Activated T-cell treated with anti-CD3 and anti-CD28 coated beads for 24 hours (primary cell): ENCODE data around the gene EBF3.

ENCODE experiments used
- DNase-seq: peaks from one replicate; pipeline ENCODE4 v3.0.0-alpha.2; 2020; ENCODE audit warnings: low read depth

EBF3 gene

GRCh38 chr10:129912166-129912917 lies 51.7 kb downstream of the EBF3 start:
- DNase-seq, result no peak

- no peak for DNase-seq
Observed at GRCh38 chr10:129911451-129912165, 52.5 kb downstream of the EBF3 start.

GRCh38 chr10:129910861-129911260 lies 53.2 kb downstream of the EBF3 start:
- no peak for DNase-seq

GRCh38 chr10:129909531-129910256 lies 54.4 kb downstream of the EBF3 start:
- DNase-seq, result no peak

GRCh38 chr10:129909080-129909479 lies 55.0 kb downstream of the EBF3 start:
- no peak for DNase-seq

GRCh38 chr10:129908406-129908805 lies 55.7 kb downstream of the EBF3 start:
- no peak for DNase-seq

GRCh38 chr10:129905553-129905952 lies 58.5 kb downstream of the EBF3 start:
- DNase-seq, result no peak

- no peak for DNase-seq
Observed at GRCh38 chr10:129904323-129904722, 59.8 kb downstream of the EBF3 start.

- DNase-seq, result no peak
Observed at GRCh38 chr10:129901389-129902006, 62.6 kb downstream of the EBF3 start.

- DNase-seq, result no peak
Observed at GRCh38 chr10:129900825-129901224, 63.2 kb downstream of the EBF3 start.

GRCh38 chr10:129899276-129900130 lies 64.6 kb downstream of the EBF3 start:
- DNase-seq, result no peak

- DNase-seq, result no peak
Observed at GRCh38 chr10:129898706-129899268, 65.3 kb downstream of the EBF3 start.

- no peak for DNase-seq
Observed at GRCh38 chr10:129897871-129898626, 66.0 kb downstream of the EBF3 start.

GRCh38 chr10:129896860-129897200 lies 67.2 kb downstream of the EBF3 start:
- no peak for DNase-seq

- DNase-seq, result no peak
Observed at GRCh38 chr10:129896136-129896859, 67.8 kb downstream of the EBF3 start.

- DNase-seq, result no peak
Observed at GRCh38 chr10:129895811-129896135, 68.3 kb downstream of the EBF3 start.

GRCh38 chr10:129894698-129895097 lies 69.4 kb downstream of the EBF3 start:
- DNase-seq, result no peak

- DNase-seq, result no peak
Observed at GRCh38 chr10:129893104-129894089, 70.7 kb downstream of the EBF3 start.

GRCh38 chr10:129892548-129893052 lies 71.5 kb downstream of the EBF3 start:
- DNase-seq, result no peak
